Heart left ventricle (tissue), 13 donors: ENCODE results near the gene THOC5.
"Not testable (repeated sequence)": the region's sequence is repeated elsewhere in the genome, so short reads cannot be mapped to it uniquely, and the experiment has no call there.

Experiments
- POLR2A ChIP-seq, 2 donors: fragments of 450-650 bp; IDR thresholded peaks; one replicate each; pipeline ENCODE4 v1.6.1; 2017; ENCODE audit warnings: antibody characterized with exemption in 2 of 2, mild to moderate bottlenecking in 2 of 2, moderate library complexity in 2 of 2
- TF ChIP-seq, protein P1 (sequence below), 12 donors: fragments of 200-600 bp; sonication (generic) in 4 of 12; IDR thresholded peaks; one replicate each; pipeline versions ENCODE4 v1.5.0 to v1.8.0; 2018 to 2022; ENCODE audit warnings: antibody characterized with exemption in 12 of 12, mild to moderate bottlenecking in 5 of 12
- donor health status: ischemic (EF 13 %, LVEDD 7.1; RV severe dilation, severe dysfunction).
- donor health status: DM: no; HTN: yes; CAD: no.
- donor health status: DM: no; HTN: no; CAD: no.
- donor health status: ischemic (EF 25% LVEDD 6.9; RV normal size, moderate dysfunction).
- donor health status: ischemic (EF 25% LVEDD 5.7; RV mildly dilated, moderate dysfunction).
- donor health status: ischemic (EF 35%, LVEDD 5.7; RV mildly dilated, moderate dysfunction).
- donor health status: nonischemic (EF 11% LVEDD 7.7; RV severe dilation, severe dysfunction).
- donor health status: DM: yes; HTN: yes; CAD: no.
- donor health status: PGD.
- donor health status: ischemic (EF 29% LVEDD 5.4; RV normal size, mild dysfunction).
- donor health status: nonischemic (EF 23%, LVEDD 6.1; RV moderate dilation, normal function).

GRCh38 chr22:29597871-29598683 is 44.5 kb upstream of the THOC5 start:
- TF ChIP-seq, protein P1, sequence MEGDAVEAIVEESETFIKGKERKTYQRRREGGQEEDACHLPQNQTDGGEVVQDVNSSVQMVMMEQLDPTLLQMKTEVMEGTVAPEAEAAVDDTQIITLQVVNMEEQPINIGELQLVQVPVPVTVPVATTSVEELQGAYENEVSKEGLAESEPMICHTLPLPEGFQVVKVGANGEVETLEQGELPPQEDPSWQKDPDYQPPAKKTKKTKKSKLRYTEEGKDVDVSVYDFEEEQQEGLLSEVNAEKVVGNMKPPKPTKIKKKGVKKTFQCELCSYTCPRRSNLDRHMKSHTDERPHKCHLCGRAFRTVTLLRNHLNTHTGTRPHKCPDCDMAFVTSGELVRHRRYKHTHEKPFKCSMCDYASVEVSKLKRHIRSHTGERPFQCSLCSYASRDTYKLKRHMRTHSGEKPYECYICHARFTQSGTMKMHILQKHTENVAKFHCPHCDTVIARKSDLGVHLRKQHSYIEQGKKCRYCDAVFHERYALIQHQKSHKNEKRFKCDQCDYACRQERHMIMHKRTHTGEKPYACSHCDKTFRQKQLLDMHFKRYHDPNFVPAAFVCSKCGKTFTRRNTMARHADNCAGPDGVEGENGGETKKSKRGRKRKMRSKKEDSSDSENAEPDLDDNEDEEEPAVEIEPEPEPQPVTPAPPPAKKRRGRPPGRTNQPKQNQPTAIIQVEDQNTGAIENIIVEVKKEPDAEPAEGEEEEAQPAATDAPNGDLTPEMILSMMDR (IDR thresholded peaks at IDR 0.05) = not testable (repeated sequence)
- not testable (repeated sequence) for TF ChIP-seq POLR2A (IDR thresholded peaks at IDR 0.05)
